ENCODE results near the gene CASTOR1. TPM values are rescaled to one million over a fixed set of nuclear protein-coding genes. Genes with fewer than 3 reads are reported as not detected.

Gene CASTOR1
- total and polyA plus RNA-seq, 2 donors (not counting 1 experiment from before 2014, with no cell fraction given) = 2.7 to 5.0 TPM

GRCh38 chr22:30287648-30288418 lies 1.5 kb downstream of the CASTOR1 start:
- no peaks in the 10 kb centered on the region for H3K79me2 ChIP-seq (ENCODE audit: control insufficient read depth, insufficient read depth, low read length)
- H3K4me3 ChIP-seq (replicated peaks in 1 of 4; ENCODE audit: control extremely low read depth in 1 of 4, insufficient read depth in 1 of 4, low read depth in 3 of 4, low read length in 4 of 4) = peak overlapping the region in 2 of 4 experiments; percentile 76 to 82
- peak; percentile 53 to 54 for TF ChIP-seq CTCF (conservative IDR thresholded peaks at IDR 0.05 in 1 of 2, IDR thresholded peaks at IDR 0.05 in 1 of 2; ENCODE audit: low read depth in 1 of 2, low read length in 2 of 2)
- TF ChIP-seq EZH2 (IDR thresholded peaks at IDR 0.05; ENCODE audit: low read length, missing control alignments) = no peak
- no peaks in the 10 kb centered on the region for H4K20me1 ChIP-seq (ENCODE audit: control insufficient read depth, extremely low read depth, insufficient read depth, low read length)
- H3K4me1 ChIP-seq (ENCODE audit: control insufficient read depth, extremely low read depth, insufficient read depth, low read length) = peaks cover 15% of the 10 kb centered on the region
- H3K9ac ChIP-seq (ENCODE audit: insufficient read depth, low read length) = no peak overlapping the region
- H3K9me3 ChIP-seq (ENCODE audit: control insufficient read depth, insufficient read depth, low read depth, low read length) = no peaks in the 10 kb centered on the region
- no peak overlapping the region for H3K27ac ChIP-seq (ENCODE audit: insufficient read depth, low read length)
- no peaks in the 10 kb centered on the region for H3K27me3 ChIP-seq (ENCODE audit: control insufficient read depth, insufficient read depth, low read length)
- no peak overlapping the region for H3K4me2 ChIP-seq (ENCODE audit: extremely low read depth, insufficient read depth, low read length)
- DNase-seq (ENCODE audit: low read depth in 2 of 2) = peak; percentile 90
- no peak overlapping the region for H2AFZ ChIP-seq (ENCODE audit: low read length)
- peaks cover 2% of the 10 kb centered on the region for H3K36me3 ChIP-seq (ENCODE audit: control insufficient read depth, insufficient read depth, low read length)

- peak; percentile 62 to 73 for TF ChIP-seq CTCF (conservative IDR thresholded peaks at IDR 0.05 in 1 of 2, IDR thresholded peaks at IDR 0.05 in 1 of 2; ENCODE audit: low read depth in 1 of 2, low read length in 2 of 2)
- no peak for TF ChIP-seq EZH2 (IDR thresholded peaks at IDR 0.05; ENCODE audit: low read length, missing control alignments)
- no peak overlapping the region for H2AFZ ChIP-seq (ENCODE audit: low read length)
- H3K79me2 ChIP-seq (ENCODE audit: control insufficient read depth, insufficient read depth, low read length) = no peaks in the 10 kb centered on the region
- no peak overlapping the region for H3K4me3 ChIP-seq (replicated peaks in 1 of 4; ENCODE audit: control extremely low read depth in 1 of 4, insufficient read depth in 1 of 4, low read depth in 3 of 4, low read length in 4 of 4)
- no peak overlapping the region for H3K27ac ChIP-seq (ENCODE audit: insufficient read depth, low read length)
- no peaks in the 10 kb centered on the region for H3K36me3 ChIP-seq (ENCODE audit: control insufficient read depth, insufficient read depth, low read length)
- no peak overlapping the region for H3K9ac ChIP-seq (ENCODE audit: insufficient read depth, low read length)
- no peaks in the 10 kb centered on the region for H3K27me3 ChIP-seq (ENCODE audit: control insufficient read depth, insufficient read depth, low read length)
- no peak overlapping the region for H3K4me2 ChIP-seq (ENCODE audit: extremely low read depth, insufficient read depth, low read length)
- no peaks in the 10 kb centered on the region for H3K9me3 ChIP-seq (ENCODE audit: control insufficient read depth, insufficient read depth, low read depth, low read length)
- H4K20me1 ChIP-seq (ENCODE audit: control insufficient read depth, extremely low read depth, insufficient read depth, low read length) = no peaks in the 10 kb centered on the region
- peak; percentile 29 to 38 for DNase-seq (ENCODE audit: low read depth in 2 of 2)
- peaks cover 15% of the 10 kb centered on the region for H3K4me1 ChIP-seq (ENCODE audit: control insufficient read depth, extremely low read depth, insufficient read depth, low read length)
These were observed 2.3 kb downstream of the CASTOR1 start for GRCh38 chr22:30286813-30287647.

GRCh38 chr22:30286331-30286730 lies 3.0 kb downstream of the CASTOR1 start:
- Histone ChIP-seq H3K27me3 (ENCODE audit: control insufficient read depth, insufficient read depth, low read length) (no peaks in the 10 kb centered on the region), H4K20me1 (ENCODE audit: control insufficient read depth, extremely low read depth, insufficient read depth, low read length) (no peaks in the 10 kb centered on the region), H3K4me3 (replicated peaks in 1 of 4; ENCODE audit: control extremely low read depth in 1 of 4, insufficient read depth in 1 of 4, low read depth in 3 of 4, low read length in 4 of 4) (no peak overlapping the region), H3K36me3 (ENCODE audit: control insufficient read depth, insufficient read depth, low read length) (no peaks in the 10 kb centered on the region), H3K9ac (ENCODE audit: insufficient read depth, low read length) (no peak overlapping the region), H3K4me2 (ENCODE audit: extremely low read depth, insufficient read depth, low read length) (no peak overlapping the region), H2AFZ (ENCODE audit: low read length) (no peak overlapping the region), H3K79me2 (ENCODE audit: control insufficient read depth, insufficient read depth, low read length) (no peaks in the 10 kb centered on the region), H3K9me3 (ENCODE audit: control insufficient read depth, insufficient read depth, low read depth, low read length) (no peaks in the 10 kb centered on the region), H3K4me1 (ENCODE audit: control insufficient read depth, extremely low read depth, insufficient read depth, low read length) (peaks cover 15% of the 10 kb centered on the region), H3K27ac (ENCODE audit: insufficient read depth, low read length) (no peak overlapping the region)
- DNase-seq (ENCODE audit: low read depth in 2 of 2) = no peak
- TF ChIP-seq EZH2 (IDR thresholded peaks at IDR 0.05; ENCODE audit: low read length, missing control alignments) = no peak
- no peak for TF ChIP-seq CTCF (conservative IDR thresholded peaks at IDR 0.05 in 1 of 2, IDR thresholded peaks at IDR 0.05 in 1 of 2; ENCODE audit: low read depth in 1 of 2, low read length in 2 of 2)

Measured in fibroblast of lung (primary cell).